Activated CD8-positive, alpha-beta memory T cell treated with anti-CD3 and anti-CD28 coated beads, Interleukin-2, amount 10 ng/mL, durations not matched to agents 7 days and 5 days (primary cell): ENCODE results near the gene EXOC3L4. TPM values are rescaled to one million over a fixed set of nuclear protein-coding genes. Genes with fewer than 3 reads are reported as not detected.
"Not testable (repeated sequence)": the region's sequence is repeated elsewhere in the genome, so short reads cannot be mapped to it uniquely, and the experiment has no call there.

ENCODE experiments used
- ATAC-seq: fragments of 150-1000 bp; cut with Tn5 transposase; one replicate; pipeline ENCODE4 v1.10.0; 2021; ENCODE audit warnings: moderate library complexity
- CTCF ChIA-PET: fragments of 350-600 bp; sonication (Branson Sonifier 250); formaldehyde crosslinking; loops from one replicate; lab custom pipeline; 2021; ENCODE audit warnings: antibody characterized with exemption; lab: Charles Lee
- DNase-seq: peaks from one replicate; pipeline ENCODE4 v3.0.0-alpha.2; 2020
- H3K27ac Mint-ChIP-seq: one replicate; pipeline ENCODE4 v1.8.0; 2021; ENCODE audit warnings: mild to moderate bottlenecking, mixed read lengths
- H3K27me3 Mint-ChIP-seq: one replicate; pipeline ENCODE4 v1.8.0; 2021; ENCODE audit warnings: mixed read lengths
- H3K36me3 Mint-ChIP-seq: one replicate; pipeline ENCODE4 v1.8.0; 2021; ENCODE audit warnings: mild to moderate bottlenecking, mixed read lengths
- H3K4me1 Mint-ChIP-seq: one replicate; pipeline ENCODE4 v1.8.0; 2021; ENCODE audit warnings: mixed read lengths
- H3K4me3 Mint-ChIP-seq: one replicate; pipeline ENCODE4 v1.8.0; 2021; ENCODE audit warnings: mild to moderate bottlenecking, moderate library complexity, mixed read lengths
- H3K9me3 Mint-ChIP-seq: one replicate; pipeline ENCODE4 v1.8.0; 2022; ENCODE audit warnings: low read depth, mixed read lengths
- total RNA-seq, 2 experiments: library from RNA; stranded (reverse); gene quantifications; one replicate each; pipeline ENCODE4 v1.2.3, GENCODE V29; 2021

EXOC3L4 gene
- total RNA-seq, 2 experiments from 2014 or later: not detected

GRCh38 chr14:103117499-103117898 is 23.0 kb downstream of the EXOC3L4 start:
- not testable (repeated sequence) for H3K36me3 Mint-ChIP-seq, H3K4me1 Mint-ChIP-seq, H3K4me3 Mint-ChIP-seq, ATAC-seq, H3K27ac Mint-ChIP-seq, H3K9me3 Mint-ChIP-seq, DNase-seq
- H3K27me3 Mint-ChIP-seq: peaks cover 20% of the 10 kb centered on the region
- CTCF ChIA-PET: interaction anchor here (6.2 kb wide), 1 partner anchor 13 kb away, joined by 36 read pairs; no protein-coding TSS in a partner anchor

GRCh38 chr14:103118018-103118662 is 23.6 kb downstream of the EXOC3L4 start:
- CTCF ChIA-PET: interaction anchor here (6.2 kb wide), 1 partner anchor 13 kb away, joined by 36 read pairs; no protein-coding TSS in a partner anchor
- Mint-ChIP-seq H3K9me3 (no peaks in the 10 kb centered on the region), H3K4me1 (peaks cover 10% of the 10 kb centered on the region), H3K4me3 (no peak overlapping the region), H3K27me3 (peaks cover 20% of the 10 kb centered on the region), H3K36me3 (no peaks in the 10 kb centered on the region), H3K27ac (no peak overlapping the region)
- ATAC-seq: no peak
- DNase-seq: no peak

GRCh38 chr14:103118663-103119404 is 24.3 kb downstream of the EXOC3L4 start:
- CTCF ChIA-PET: interaction anchor here (6.2 kb wide), 1 partner anchor 14 kb away, joined by 36 read pairs; no protein-coding TSS in a partner anchor
- no peak overlapping the region for H3K4me3 Mint-ChIP-seq
- peaks cover 10% of the 10 kb centered on the region for H3K4me1 Mint-ChIP-seq
- no peak overlapping the region for H3K27ac Mint-ChIP-seq
- peaks cover 21% of the 10 kb centered on the region for H3K27me3 Mint-ChIP-seq
- no peaks in the 10 kb centered on the region for H3K36me3 Mint-ChIP-seq
- DNase-seq: no peak
- no peaks in the 10 kb centered on the region for H3K9me3 Mint-ChIP-seq
- ATAC-seq: no peak

- ATAC-seq, H3K36me3 Mint-ChIP-seq, H3K4me1 Mint-ChIP-seq, H3K9me3 Mint-ChIP-seq, DNase-seq, H3K27ac Mint-ChIP-seq, H3K4me3 Mint-ChIP-seq: not testable (repeated sequence)
- H3K27me3 Mint-ChIP-seq: peaks cover 28% of the 10 kb centered on the region
- CTCF ChIA-PET: interaction anchor here (6.2 kb wide), 1 partner anchor 15 kb away, joined by 36 read pairs; no protein-coding TSS in a partner anchor
Observed at GRCh38 chr14:103119527-103119926, 25.0 kb downstream of the EXOC3L4 start.

GRCh38 chr14:103121121-103121845 is 26.8 kb downstream of the EXOC3L4 start:
- Mint-ChIP-seq H3K4me3 (no peak overlapping the region), H3K9me3 (no peaks in the 10 kb centered on the region), H3K36me3 (no peaks in the 10 kb centered on the region), H3K27ac (no peak overlapping the region), H3K4me1 (no peaks in the 10 kb centered on the region), H3K27me3 (peaks cover 28% of the 10 kb centered on the region)
- CTCF ChIA-PET: no interaction called here
- ATAC-seq (no peak), DNase-seq (no peak)

GRCh38 chr14:103121846-103122584 is 27.5 kb downstream of the EXOC3L4 start:
- CTCF ChIA-PET: no interaction called here
- Mint-ChIP-seq H3K27me3 (peaks cover 28% of the 10 kb centered on the region), H3K4me1 (no peaks in the 10 kb centered on the region), H3K4me3 (no peak overlapping the region), H3K36me3 (no peaks in the 10 kb centered on the region), H3K9me3 (no peaks in the 10 kb centered on the region), H3K27ac (no peak overlapping the region)
- ATAC-seq: no peak
- DNase-seq: no peak

GRCh38 chr14:103122585-103122946 is 28.0 kb downstream of the EXOC3L4 start:
- DNase-seq: no peak

GRCh38 chr14:103122947-103123633 is 28.6 kb downstream of the EXOC3L4 start, which contains the start of gene TNFAIP2:
TNFAIP2 (plus strand) TSS chr14:103123461; CDS start chr14:103126458, 2,997 bp downstream.
- CTCF ChIA-PET: no interaction called here
- no peaks in the 10 kb centered on the region for H3K9me3 Mint-ChIP-seq
- no peak for DNase-seq
- H3K4me3 Mint-ChIP-seq: no peak within 1 kb of the TSS
- H3K36me3 Mint-ChIP-seq: no peaks in the 10 kb centered on the region
- H3K27ac Mint-ChIP-seq: no peak within 1 kb of the TSS
- peaks cover 28% of the 10 kb centered on the region for H3K27me3 Mint-ChIP-seq
- peak; percentile 21 for ATAC-seq
- H3K4me1 Mint-ChIP-seq: no peaks in the 10 kb centered on the region

More at GRCh38 chr14:103122585-103122946, 28.0 kb downstream of the EXOC3L4 start:
- no peak overlapping the region for H3K27ac Mint-ChIP-seq
- H3K4me1 Mint-ChIP-seq: no peaks in the 10 kb centered on the region
- H3K27me3 Mint-ChIP-seq: peaks cover 28% of the 10 kb centered on the region
- ATAC-seq: no peak
- no peaks in the 10 kb centered on the region for H3K9me3 Mint-ChIP-seq
- CTCF ChIA-PET: no interaction called here
- H3K36me3 Mint-ChIP-seq: no peaks in the 10 kb centered on the region
- H3K4me3 Mint-ChIP-seq: no peak overlapping the region

- DNase-seq: no peak
Observed at GRCh38 chr14:103123634-103124500, 29.3 kb downstream of the EXOC3L4 start.

GRCh38 chr14:103124501-103125001 is 30.0 kb downstream of the EXOC3L4 start:
- no peak overlapping the region for H3K4me3 Mint-ChIP-seq
- no peak for ATAC-seq
- DNase-seq: no peak
- CTCF ChIA-PET: no interaction called here
- H3K9me3 Mint-ChIP-seq: no peaks in the 10 kb centered on the region
- H3K27me3 Mint-ChIP-seq: peaks cover 28% of the 10 kb centered on the region
- H3K27ac Mint-ChIP-seq: no peak overlapping the region
- H3K36me3 Mint-ChIP-seq: no peaks in the 10 kb centered on the region
- H3K4me1 Mint-ChIP-seq: no peaks in the 10 kb centered on the region

More at GRCh38 chr14:103123634-103124500, 29.3 kb downstream of the EXOC3L4 start:
- H3K4me1 Mint-ChIP-seq: no peaks in the 10 kb centered on the region
- CTCF ChIA-PET: no interaction called here
- no peaks in the 10 kb centered on the region for H3K36me3 Mint-ChIP-seq
- no peaks in the 10 kb centered on the region for H3K9me3 Mint-ChIP-seq
- H3K27me3 Mint-ChIP-seq: peaks cover 28% of the 10 kb centered on the region
- no peak overlapping the region for H3K4me3 Mint-ChIP-seq
- no peak overlapping the region for H3K27ac Mint-ChIP-seq
- ATAC-seq: no peak

- Mint-ChIP-seq H3K27ac (no peak overlapping the region), H3K9me3 (no peaks in the 10 kb centered on the region), H3K4me1 (no peaks in the 10 kb centered on the region), H3K36me3 (no peaks in the 10 kb centered on the region), H3K27me3 (peaks cover 23% of the 10 kb centered on the region), H3K4me3 (no peak overlapping the region)
- ATAC-seq (no peak), DNase-seq (no peak)
- CTCF ChIA-PET: no interaction called here
Observed at GRCh38 chr14:103125098-103126070, 30.9 kb downstream of the EXOC3L4 start.
